ENCODE data around the gene CECR2.
A peak's percentile ranks its signal among the peaks of the same experiment; 100 is the strongest.
"Not testable (repeated sequence)": the region's sequence is repeated elsewhere in the genome, so short reads cannot be mapped to it uniquely, and the experiment has no call there.

Gene CECR2

GRCh38 chr22:17403906-17404305, 34.6 kb downstream of the CECR2 start:
- DNase-seq (ENCODE audit: low spot score), result no peak

- DNase-seq (ENCODE audit: low spot score), result no peak
Observed at GRCh38 chr22:17407643-17408042, 38.4 kb downstream of the CECR2 start.

GRCh38 chr22:17410576-17410975, 41.3 kb downstream of the CECR2 start:
- DNase-seq (ENCODE audit: low spot score), result no peak

GRCh38 chr22:17411213-17411612, 42.0 kb downstream of the CECR2 start:
- peak; percentile 74 for DNase-seq (ENCODE audit: low spot score)

- peak; percentile 30 for DNase-seq (ENCODE audit: low spot score)
Observed at GRCh38 chr22:17412232-17412631, 43.0 kb downstream of the CECR2 start.

GRCh38 chr22:17418890-17419324, 49.6 kb downstream of the CECR2 start:
- DNase-seq (ENCODE audit: low spot score), result no peak

GRCh38 chr22:17419348-17419747, 50.1 kb downstream of the CECR2 start:
- DNase-seq (ENCODE audit: low spot score), result no peak

GRCh38 chr22:17422736-17423343, 53.6 kb downstream of the CECR2 start:
- DNase-seq (ENCODE audit: low spot score), result no peak

GRCh38 chr22:17423616-17424015, 54.4 kb downstream of the CECR2 start:
- no peak for DNase-seq (ENCODE audit: low spot score)

GRCh38 chr22:17427528-17427927, 58.3 kb downstream of the CECR2 start:
- not testable (repeated sequence) for DNase-seq (ENCODE audit: low spot score)

- DNase-seq (ENCODE audit: low spot score), result no peak
Observed at GRCh38 chr22:17429516-17429915, 60.3 kb downstream of the CECR2 start.

- peak; percentile 58 for DNase-seq (ENCODE audit: low spot score)
Observed at GRCh38 chr22:17430412-17430811, 61.2 kb downstream of the CECR2 start.

GRCh38 chr22:17431179-17431578, 61.9 kb downstream of the CECR2 start:
- no peak for DNase-seq (ENCODE audit: low spot score)

GRCh38 chr22:17434856-17435255, 65.6 kb downstream of the CECR2 start:
- peak; percentile 47 for DNase-seq (ENCODE audit: low spot score)

- no peak for DNase-seq (ENCODE audit: low spot score)
Observed at GRCh38 chr22:17435375-17435774, 66.1 kb downstream of the CECR2 start.

- DNase-seq (ENCODE audit: low spot score), result peak; percentile 77
Observed at GRCh38 chr22:17436382-17436980, 67.2 kb downstream of the CECR2 start.

- DNase-seq (ENCODE audit: low spot score), result peak; percentile 97
Observed at GRCh38 chr22:17436981-17437412, 67.7 kb downstream of the CECR2 start.

GRCh38 chr22:17438026-17438425, 68.8 kb downstream of the CECR2 start:
- peak; percentile 36 for DNase-seq (ENCODE audit: low spot score)

GRCh38 chr22:17441326-17441725, 72.1 kb downstream of the CECR2 start:
- no peak for DNase-seq (ENCODE audit: low spot score)

GRCh38 chr22:17443405-17444203, 74.3 kb downstream of the CECR2 start:
- no peak for DNase-seq (ENCODE audit: low spot score)

- DNase-seq (ENCODE audit: low spot score), result no peak
Observed at GRCh38 chr22:17444204-17444504, 74.9 kb downstream of the CECR2 start.

- DNase-seq (ENCODE audit: low spot score), result no peak
Observed at GRCh38 chr22:17446698-17447097, 77.4 kb downstream of the CECR2 start.

GRCh38 chr22:17451316-17451715, 82.1 kb downstream of the CECR2 start:
- DNase-seq (ENCODE audit: low spot score), result no peak

All from globus pallidus (tissue), 1 donor.